Endodermal cell (in vitro differentiated cells): ENCODE measurements around the gene BDKRB1. TPM values are rescaled to one million over a fixed set of nuclear protein-coding genes. Genes with fewer than 3 reads are reported as not detected.

Experiments
- DNase-seq: peaks from one replicate; pipeline ENCODE4 v3.0.0-alpha.2; 2017
- H3K27ac ChIP-seq: 2 replicates; pipeline ENCODE4 v1.5.1; 2013; ENCODE audit warnings: mild to moderate bottlenecking, low read depth, low read length, moderate library complexity
- H3K27me3 ChIP-seq: 2 replicates; pipeline ENCODE4 v1.6.1; 2013; ENCODE audit warnings: mild to moderate bottlenecking, low read length, moderate library complexity; ENCODE audit not compliant: insufficient read depth, control insufficient read depth, poor library complexity, severe bottlenecking
- H3K36me3 ChIP-seq: 2 replicates; pipeline ENCODE4 v1.7.0; 2013; ENCODE audit warnings: mild to moderate bottlenecking, low read length, moderate library complexity; ENCODE audit not compliant: control insufficient read depth, insufficient read depth
- H3K4me1 ChIP-seq: one replicate; pipeline ENCODE4 v1.7.0; 2013; ENCODE audit warnings: low read length; ENCODE audit not compliant: control insufficient read depth, insufficient read depth
- H3K4me3 ChIP-seq: 2 replicates; pipeline ENCODE4 v1.5.1; 2013; ENCODE audit warnings: mild to moderate bottlenecking, low read length, moderate library complexity
- H3K9ac ChIP-seq: 2 replicates; pipeline ENCODE4 v1.6.1; 2013; ENCODE audit warnings: mild to moderate bottlenecking, low read length, moderate library complexity; ENCODE audit not compliant: poor library complexity, severe bottlenecking; ENCODE audit errors: extremely low read depth
- H3K9me3 ChIP-seq: 2 replicates; pipeline ENCODE4 v1.6.1; 2013; ENCODE audit warnings: mild to moderate bottlenecking, low read length, moderate library complexity; ENCODE audit not compliant: control insufficient read depth
- H3K27ac Mint-ChIP-seq: 2 replicates; pipeline ENCODE4 v1.8.0; 2020; ENCODE audit warnings: mixed read lengths
- H3K27me3 Mint-ChIP-seq: 2 replicates; pipeline ENCODE4 v1.8.0; 2021; ENCODE audit warnings: mild to moderate bottlenecking, mixed read lengths; ENCODE audit not compliant: insufficient read depth
- H3K36me3 Mint-ChIP-seq: 2 replicates; pipeline ENCODE4 v1.8.0; 2020; ENCODE audit warnings: low read depth, mixed read lengths
- H3K4me1 Mint-ChIP-seq: 2 replicates; pipeline ENCODE4 v1.8.0; 2020; ENCODE audit warnings: mixed read lengths
- H3K4me3 Mint-ChIP-seq: 2 replicates; pipeline ENCODE4 v1.8.0; 2020; ENCODE audit warnings: mild to moderate bottlenecking, moderate library complexity, mixed read lengths
- H3K9me3 Mint-ChIP-seq: 2 replicates; pipeline ENCODE4 v1.8.0; 2020; ENCODE audit warnings: mild to moderate bottlenecking, mixed read lengths
- CTCF ChIP-seq: fragments of 200-600 bp; sonication (generic); conservative IDR thresholded peaks from 2 replicates; pipeline ENCODE4 v1.5.0; 2021; ENCODE audit warnings: antibody characterized with exemption, mild to moderate bottlenecking
- WGBS, 2 experiments: methylation state at CpG; one replicate each; pipeline versions ENCODE4 v1.1.5 to v1.1.7; 2013; ENCODE audit warnings: missing lambda C conversion rate in 2 of 2, mixed read lengths in 1 of 2; ENCODE audit not compliant: insufficient coverage in 1 of 2, insufficient read length in 1 of 2; 5-methylcytosine and 5-hydroxymethylcytosine counted together
- total RNA-seq, 2 donors: library from RNA; stranded (reverse); fragmentation: NEBNext Ultra II Directional in 1 of 2; extraction: Animal tissue kit (Norgen Biotek cat#: 25700) in 1 of 2; gene quantifications; 2 replicates in 1 of 2; 3 replicates in 1 of 2; pipeline ENCODE4 v1.2.1, GENCODE V29; 2021

Gene BDKRB1
- total RNA-seq, 2 donors from 2014 or later, result 0.24 TPM; not detected in 1

DNA sequence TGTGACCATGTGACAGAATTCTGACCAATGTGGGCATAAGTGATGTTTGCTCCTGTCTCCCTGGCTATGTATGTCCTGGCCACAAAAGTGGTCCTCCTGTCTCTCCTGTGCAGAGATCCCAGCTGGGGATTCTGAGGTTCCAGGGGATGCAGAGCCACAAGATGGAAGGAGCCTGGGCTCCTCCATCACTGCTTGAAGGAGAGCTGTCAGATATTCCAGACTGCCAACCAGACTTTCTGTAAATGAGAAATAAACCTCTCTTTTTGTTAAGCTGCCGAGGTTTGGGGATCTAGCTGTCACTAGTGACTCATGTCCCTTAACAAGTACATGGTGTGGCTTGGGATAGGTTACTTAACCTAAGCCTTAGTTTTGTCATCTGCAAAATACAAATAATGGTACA is 21.9 kb downstream of the BDKRB1 start:
- no peak overlapping the region for H3K4me3 ChIP-seq
- peaks cover 18% of the 10 kb centered on the region for H3K9me3 ChIP-seq
- peaks cover 11% of the 10 kb centered on the region for H3K4me1 Mint-ChIP-seq
- H3K9me3 Mint-ChIP-seq, result peaks cover 18% of the 10 kb centered on the region
- H3K27me3 ChIP-seq, result no peaks in the 10 kb centered on the region
- 93 to 100% methylated on average over 1 of the region's 1 CpG for WGBS, 2 experiments
- no peak for DNase-seq
- H3K36me3 Mint-ChIP-seq, result peaks cover 2% of the 10 kb centered on the region
- no peak overlapping the region for H3K27ac Mint-ChIP-seq
- H3K9ac ChIP-seq, result no peak overlapping the region
- no peaks in the 10 kb centered on the region for H3K36me3 ChIP-seq
- H3K4me3 Mint-ChIP-seq, result no peak overlapping the region
- no peak for TF ChIP-seq CTCF
- H3K4me1 ChIP-seq, result no peaks in the 10 kb centered on the region
- no peak overlapping the region for H3K27ac ChIP-seq
- H3K27me3 Mint-ChIP-seq, result peaks cover 3% of the 10 kb centered on the region

- peaks cover 8% of the 10 kb centered on the region for H3K4me1 Mint-ChIP-seq
- Histone ChIP-seq H3K27ac (no peak overlapping the region), H3K4me1 (no peaks in the 10 kb centered on the region), H3K27me3 (no peaks in the 10 kb centered on the region), H3K4me3 (no peak overlapping the region), H3K36me3 (no peaks in the 10 kb centered on the region), H3K9ac (no peak overlapping the region), H3K9me3 (peaks cover 14% of the 10 kb centered on the region)
- no peak for DNase-seq
- peaks cover 14% of the 10 kb centered on the region for H3K9me3 Mint-ChIP-seq
- no peak for TF ChIP-seq CTCF
- H3K27ac Mint-ChIP-seq, result no peak overlapping the region
- no peak overlapping the region for H3K4me3 Mint-ChIP-seq
- 95% methylated on average over 8 of the region's 8 CpGs; no CpG with 5 or more reads in 1 of the 2 experiments for WGBS, 2 experiments
- H3K27me3 Mint-ChIP-seq, result no peaks in the 10 kb centered on the region
- H3K36me3 Mint-ChIP-seq, result peaks cover 5% of the 10 kb centered on the region
These were observed 23.6 kb downstream of the BDKRB1 start for GRCh38 chr14:96279564-96279963.

GRCh38 chr14:96280104-96280503 is 24.1 kb downstream of the BDKRB1 start:
- no peaks in the 10 kb centered on the region for H3K4me1 ChIP-seq
- 96 to 100% methylated on average over 1 of the region's 2 CpGs for WGBS, 2 experiments
- H3K9ac ChIP-seq, result no peak overlapping the region
- H3K9me3 ChIP-seq, result peaks cover 14% of the 10 kb centered on the region
- no peak for DNase-seq
- H3K27ac ChIP-seq, result no peak overlapping the region
- Mint-ChIP-seq H3K4me1 (peaks cover 3% of the 10 kb centered on the region), H3K9me3 (peaks cover 14% of the 10 kb centered on the region), H3K27ac (no peak overlapping the region), H3K27me3 (no peaks in the 10 kb centered on the region), H3K36me3 (peaks cover 5% of the 10 kb centered on the region), H3K4me3 (no peak overlapping the region)
- H3K36me3 ChIP-seq, result no peaks in the 10 kb centered on the region
- H3K27me3 ChIP-seq, result no peaks in the 10 kb centered on the region
- no peak overlapping the region for H3K4me3 ChIP-seq
- no peak for TF ChIP-seq CTCF
